Measurements from ENCODE around the gene KPNB1.

DNA sequence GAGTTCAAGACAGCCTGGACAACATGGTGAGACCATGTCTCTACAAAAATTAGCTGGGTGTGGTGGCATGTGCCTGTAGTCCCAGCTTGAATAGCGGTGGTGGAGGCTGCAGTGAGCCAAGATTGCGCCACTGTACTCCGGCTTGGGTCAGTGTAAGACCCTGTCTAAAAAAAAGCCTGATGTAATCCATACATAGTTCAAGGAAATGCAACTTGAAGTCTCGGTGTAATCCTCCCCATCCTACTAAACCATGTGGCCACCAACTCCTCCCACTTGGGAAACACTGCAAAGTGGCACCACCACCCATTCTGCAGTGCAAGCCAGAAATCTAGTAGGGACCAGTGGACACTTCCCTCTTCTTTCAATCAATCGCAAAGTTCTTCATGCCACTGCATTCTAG lies 5.4 kb upstream of the KPNB1 start:
- TF ChIP-seq EZH2 (IDR thresholded peaks at IDR 0.05; ENCODE audit: borderline replicate concordance, low read depth, low read length, severe bottlenecking), result no peak
- TF ChIP-seq, protein P1, sequence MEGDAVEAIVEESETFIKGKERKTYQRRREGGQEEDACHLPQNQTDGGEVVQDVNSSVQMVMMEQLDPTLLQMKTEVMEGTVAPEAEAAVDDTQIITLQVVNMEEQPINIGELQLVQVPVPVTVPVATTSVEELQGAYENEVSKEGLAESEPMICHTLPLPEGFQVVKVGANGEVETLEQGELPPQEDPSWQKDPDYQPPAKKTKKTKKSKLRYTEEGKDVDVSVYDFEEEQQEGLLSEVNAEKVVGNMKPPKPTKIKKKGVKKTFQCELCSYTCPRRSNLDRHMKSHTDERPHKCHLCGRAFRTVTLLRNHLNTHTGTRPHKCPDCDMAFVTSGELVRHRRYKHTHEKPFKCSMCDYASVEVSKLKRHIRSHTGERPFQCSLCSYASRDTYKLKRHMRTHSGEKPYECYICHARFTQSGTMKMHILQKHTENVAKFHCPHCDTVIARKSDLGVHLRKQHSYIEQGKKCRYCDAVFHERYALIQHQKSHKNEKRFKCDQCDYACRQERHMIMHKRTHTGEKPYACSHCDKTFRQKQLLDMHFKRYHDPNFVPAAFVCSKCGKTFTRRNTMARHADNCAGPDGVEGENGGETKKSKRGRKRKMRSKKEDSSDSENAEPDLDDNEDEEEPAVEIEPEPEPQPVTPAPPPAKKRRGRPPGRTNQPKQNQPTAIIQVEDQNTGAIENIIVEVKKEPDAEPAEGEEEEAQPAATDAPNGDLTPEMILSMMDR (IDR thresholded peaks at IDR 0.05; ENCODE audit: borderline replicate concordance, extremely low read depth, low read length, poor library complexity, severe bottlenecking), result no peak
